CD4-positive, alpha-beta memory T cell (primary cell): Measurements from ENCODE around the gene MALRD1. TPM values are rescaled to one million over a fixed set of nuclear protein-coding genes. Genes with fewer than 3 reads are reported as not detected.

ENCODE experiments used
- CTCF ChIA-PET: fragments of 350-600 bp; sonication (Branson Sonifier 250); formaldehyde crosslinking; loops from one replicate; lab custom pipeline; 2021; ENCODE audit warnings: inconsistent platforms; ENCODE audit not compliant: partially characterized antibody; lab: Charles Lee
- POLR2A ChIA-PET: fragments of 350-600 bp; sonication (Branson Sonifier 250); formaldehyde crosslinking; loops from one replicate; lab custom pipeline; 2021; ENCODE audit not compliant: partially characterized antibody; lab: Charles Lee
- DNase-seq, 5 donors: peaks; one replicate each; pipeline versions ENCODE4 v3.0.0 to v3.0.0-alpha.2; 2020 to 2022; ENCODE audit warnings: mixed read lengths in 1 of 5
- H3K27ac ChIP-seq: one replicate; pipeline ENCODE4 v1.7.0; 2013; ENCODE audit warnings: low read depth, low read length
- H3K27me3 ChIP-seq: 2 replicates; pipeline ENCODE4 v1.7.0; 2013; ENCODE audit warnings: mild to moderate bottlenecking, low read length, moderate library complexity; ENCODE audit not compliant: insufficient read depth
- H3K36me3 ChIP-seq: 2 replicates; pipeline ENCODE4 v1.7.0; 2013; ENCODE audit warnings: mild to moderate bottlenecking, low read length, moderate library complexity; ENCODE audit not compliant: insufficient read depth
- H3K4me1 ChIP-seq: 2 replicates; pipeline ENCODE4 v1.7.0; 2013; ENCODE audit warnings: mild to moderate bottlenecking, low read length, moderate library complexity; ENCODE audit not compliant: insufficient read depth
- H3K4me3 ChIP-seq, 2 donors: one replicate each; pipeline ENCODE4 v1.7.0; 2013; ENCODE audit warnings: low read length in 2 of 2, mild to moderate bottlenecking in 1 of 2
- H3K9me3 ChIP-seq, 2 donors: one replicate each; pipeline ENCODE4 v1.7.0; 2013; ENCODE audit warnings: low read length in 2 of 2, control low read depth in 1 of 2; ENCODE audit not compliant: control insufficient read depth in 1 of 2
- H3K27ac Mint-ChIP-seq, 7 donors: one replicate each; pipeline ENCODE4 v1.8.0; 2020 to 2021; ENCODE audit warnings: mixed read lengths in 7 of 7, mild to moderate bottlenecking in 6 of 7, inconsistent platforms in 3 of 7, moderate library complexity in 3 of 7
- H3K27me3 Mint-ChIP-seq, 2 donors: one replicate each; pipeline ENCODE4 v1.8.0; 2020 to 2021; ENCODE audit warnings: mixed read lengths in 2 of 2
- H3K36me3 Mint-ChIP-seq, 2 donors: one replicate each; pipeline ENCODE4 v1.8.0; 2020 to 2021; ENCODE audit warnings: mixed read lengths in 2 of 2, inconsistent platforms in 1 of 2, mild to moderate bottlenecking in 1 of 2
- H3K4me1 Mint-ChIP-seq, 4 donors: one replicate each; pipeline ENCODE4 v1.8.0; 2020 to 2021; ENCODE audit warnings: mixed read lengths in 4 of 4, mild to moderate bottlenecking in 1 of 4
- H3K4me3 Mint-ChIP-seq, 8 donors: one replicate each; pipeline ENCODE4 v1.8.0; 2020 to 2021; ENCODE audit warnings: mixed read lengths in 8 of 8, mild to moderate bottlenecking in 7 of 8, moderate library complexity in 6 of 8, inconsistent platforms in 3 of 8
- H3K9me3 Mint-ChIP-seq, 8 donors: one replicate each; pipeline ENCODE4 v1.8.0; 2020 to 2021; ENCODE audit warnings: mixed read lengths in 8 of 8, mild to moderate bottlenecking in 5 of 8, inconsistent platforms in 3 of 8, moderate library complexity in 1 of 8
- intact Hi-C: fragments of 100-400 bp; cut with micrococcal nuclease; formaldehyde crosslinking; loops from one replicate; pipeline ENCODE4 v1.15.1; 2023
- polyA plus RNA-seq, 2 donors: library from polyadenylated mRNA; unstranded; fragments of 300-500 nt; fragmentation: Illumina TruSeq; gene quantifications; one replicate each; pipeline ENCODE4 v1.2.3, GENCODE V29; 2021
- total RNA-seq, 2 experiments: library from RNA; stranded (reverse); gene quantifications; one replicate each; pipeline ENCODE4 v1.2.3, GENCODE V29; 2021

Gene MALRD1
- total and polyA plus RNA-seq, 4 experiments from 2014 or later: not detected

DNA sequence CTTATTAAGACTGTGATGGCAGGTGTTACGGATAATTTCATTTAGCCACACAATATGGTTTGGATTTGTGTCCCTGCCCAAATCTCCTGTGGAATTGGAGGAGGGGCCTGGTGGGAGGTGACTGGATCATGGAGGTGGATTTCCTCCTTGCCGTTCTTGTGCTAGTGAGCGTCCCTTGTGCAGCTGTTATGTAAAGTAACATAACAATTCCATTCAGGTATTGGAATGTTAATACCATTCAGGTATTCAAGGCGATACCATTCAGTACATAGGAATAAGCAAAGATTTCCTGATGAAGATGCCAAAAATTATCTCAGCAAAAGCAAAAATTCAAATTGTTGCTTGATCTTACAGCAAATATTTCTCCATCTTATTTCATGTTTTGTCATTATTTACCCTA, 735.1 kb downstream of the MALRD1 start:
- peaks cover 0 to 15% (median under 1%) of the 10 kb centered on the region in 8 donors for H3K9me3 Mint-ChIP-seq
- H3K36me3 Mint-ChIP-seq: no peaks in the 10 kb centered on the region
- H3K9me3 ChIP-seq: no peaks in the 10 kb centered on the region
- no peak overlapping the region for H3K4me3 ChIP-seq
- POLR2A ChIA-PET: no interaction called here
- no peaks in the 10 kb centered on the region for H3K36me3 ChIP-seq
- no peaks in the 10 kb centered on the region for H3K27me3 Mint-ChIP-seq
- H3K4me1 Mint-ChIP-seq: no peaks in the 10 kb centered on the region
- CTCF ChIA-PET: no interaction called here
- H3K4me1 ChIP-seq: no peaks in the 10 kb centered on the region
- H3K27ac ChIP-seq: no peak overlapping the region
- no peaks in the 10 kb centered on the region for H3K27me3 ChIP-seq
- intact Hi-C loops: no loop called here
- no peak for DNase-seq
- no peak overlapping the region for H3K27ac Mint-ChIP-seq
- H3K4me3 Mint-ChIP-seq: no peak overlapping the region
